ENCODE measurements around the gene SLC6A8.

Gene SLC6A8

GRCh38 chrX:153648358-153649177, 39.2 kb upstream of the SLC6A8 start:
- no peak for DNase-seq (ENCODE audit: low read depth in 2 of 2)

- DNase-seq (ENCODE audit: low read depth in 2 of 2) = peak in 1 of 2 experiments; percentile 27
These were observed 38.4 kb upstream of the SLC6A8 start for GRCh38 chrX:153649178-153649914.

- DNase-seq (ENCODE audit: low read depth in 2 of 2) = no peak
These were observed 37.6 kb upstream of the SLC6A8 start for GRCh38 chrX:153649915-153650782.

GRCh38 chrX:153650959-153651358, 36.8 kb upstream of the SLC6A8 start:
- no peak for DNase-seq (ENCODE audit: low read depth in 2 of 2)

- DNase-seq (ENCODE audit: low read depth in 2 of 2) = no peak
These were observed 36.1 kb upstream of the SLC6A8 start for GRCh38 chrX:153651540-153652079.

GRCh38 chrX:153653556-153653955, 34.2 kb upstream of the SLC6A8 start:
- no peak for DNase-seq (ENCODE audit: low read depth in 2 of 2)

GRCh38 chrX:153657161-153657560, 30.6 kb upstream of the SLC6A8 start:
- DNase-seq (ENCODE audit: low read depth in 2 of 2) = no peak

GRCh38 chrX:153659268-153659667, 28.5 kb upstream of the SLC6A8 start:
- DNase-seq (ENCODE audit: low read depth in 2 of 2) = no peak

- DNase-seq (ENCODE audit: low read depth in 2 of 2) = peak; percentile 29 to 47
These were observed 25.5 kb upstream of the SLC6A8 start for GRCh38 chrX:153662266-153662665.

- no peak for DNase-seq (ENCODE audit: low read depth in 2 of 2)
These were observed 21.9 kb upstream of the SLC6A8 start for GRCh38 chrX:153665726-153666306.

- DNase-seq (ENCODE audit: low read depth in 2 of 2) = no peak
These were observed 20.3 kb upstream of the SLC6A8 start for GRCh38 chrX:153667281-153667955.

- peak; percentile 44 to 81 for DNase-seq (ENCODE audit: low read depth in 2 of 2)
These were observed 19.8 kb upstream of the SLC6A8 start for GRCh38 chrX:153667956-153668396.

- no peak for DNase-seq (ENCODE audit: low read depth in 2 of 2)
These were observed 19.1 kb upstream of the SLC6A8 start for GRCh38 chrX:153668423-153669173.

- DNase-seq (ENCODE audit: low read depth in 2 of 2) = no peak
These were observed 18.4 kb upstream of the SLC6A8 start for GRCh38 chrX:153669174-153669890.

- DNase-seq (ENCODE audit: low read depth in 2 of 2) = no peak
These were observed 17.6 kb upstream of the SLC6A8 start for GRCh38 chrX:153669901-153670731.

GRCh38 chrX:153670748-153671588, 16.8 kb upstream of the SLC6A8 start:
- no peak for DNase-seq (ENCODE audit: low read depth in 2 of 2)
